GM19023 (cell line): ENCODE data around the gene RABL6.
"Not testable (repeated sequence)": the region's sequence is repeated elsewhere in the genome, so short reads cannot be mapped to it uniquely, and the experiment has no call there.

Source experiments
- ATAC-seq: cut with Tn5 transposase; IDR thresholded peaks from one replicate; pipeline ENCODE4 v1.9.1; 2021; ENCODE audit warnings: mild to moderate bottlenecking, moderate library complexity; ENCODE audit not compliant: unreplicated experiment

Gene RABL6

GRCh38 chr9:136856079-136856476, 48.3 kb downstream of the RABL6 start:
- ATAC-seq, result no peak

DNA sequence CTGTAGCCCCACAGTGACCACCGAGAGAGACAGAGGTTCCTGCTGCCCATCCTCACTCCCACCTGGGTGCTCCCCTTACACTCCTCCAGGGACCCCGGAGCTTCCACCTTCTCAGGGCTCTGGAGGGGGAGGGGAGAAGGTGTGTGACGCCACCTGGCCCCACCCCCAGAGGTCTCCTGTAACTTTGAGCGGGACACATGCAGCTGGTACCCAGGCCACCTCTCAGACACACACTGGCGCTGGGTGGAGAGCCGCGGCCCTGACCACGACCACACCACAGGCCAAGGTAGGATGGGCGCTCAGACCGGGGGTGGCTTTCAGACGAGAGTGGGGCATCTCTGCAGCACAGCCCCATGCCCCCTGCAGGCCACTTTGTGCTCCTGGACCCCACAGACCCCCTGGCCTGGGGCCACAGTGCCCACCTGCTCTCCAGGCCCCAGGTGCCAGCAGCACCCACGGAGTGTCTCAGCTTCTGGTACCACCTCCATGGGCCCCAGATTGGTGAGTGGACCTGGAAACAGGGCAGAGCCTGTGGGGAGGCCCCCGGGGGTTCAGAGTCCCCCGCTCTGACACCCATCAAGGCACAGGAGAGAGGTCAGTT, 48.9 kb downstream of the RABL6 start:
- no peak for ATAC-seq

- ATAC-seq, result no peak
Observed at GRCh38 chr9:136857166-136857565, 49.4 kb downstream of the RABL6 start.

- no peak for ATAC-seq
Observed at GRCh38 chr9:136857581-136858412, 50.0 kb downstream of the RABL6 start.

DNA sequence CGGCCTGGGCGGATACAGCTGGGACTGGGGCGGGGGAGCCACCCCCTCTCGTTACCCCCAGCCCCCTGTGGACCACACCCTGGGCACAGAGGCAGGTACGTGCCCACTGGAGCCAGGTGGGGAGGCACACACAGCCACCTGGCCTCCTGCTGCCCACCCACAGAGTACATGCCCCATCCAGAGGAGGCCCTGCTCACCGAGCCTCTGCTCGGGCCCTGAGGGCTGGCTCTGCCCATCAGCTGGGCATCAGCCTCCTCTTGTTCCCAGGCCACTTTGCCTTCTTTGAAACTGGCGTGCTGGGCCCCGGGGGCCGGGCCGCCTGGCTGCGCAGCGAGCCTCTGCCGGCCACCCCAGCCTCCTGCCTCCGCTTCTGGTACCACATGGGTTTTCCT, 50.7 kb downstream of the RABL6 start:
- ATAC-seq, result no peak

- no peak for ATAC-seq
Observed at GRCh38 chr9:136858844-136859757, 51.4 kb downstream of the RABL6 start.

DNA sequence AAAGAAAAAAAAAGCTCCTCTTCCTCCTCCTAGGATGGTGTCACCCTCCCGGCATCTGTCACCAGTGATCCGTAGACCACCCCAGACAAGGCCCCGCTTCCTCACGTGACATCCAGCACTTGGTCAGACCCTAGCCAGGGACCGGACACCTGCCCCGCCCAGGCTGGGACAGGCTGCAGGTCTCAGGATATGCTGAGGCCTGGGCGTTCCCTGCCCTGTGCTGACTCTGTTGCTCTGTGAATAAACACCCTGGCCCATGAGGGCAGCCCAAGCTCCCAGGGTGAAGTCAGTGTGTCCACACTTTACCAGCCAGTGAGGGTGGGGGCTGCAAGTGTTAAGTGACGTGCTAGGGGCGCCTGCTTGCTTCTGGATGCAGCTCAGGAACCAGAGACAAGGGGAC, 52.8 kb downstream of the RABL6 start:
- ATAC-seq, result no peak

GRCh38 chr9:136860933-136861873, 53.5 kb downstream of the RABL6 start:
- ATAC-seq, result no peak

- ATAC-seq, result no peak
Observed at GRCh38 chr9:136861874-136862457, 54.2 kb downstream of the RABL6 start.

GRCh38 chr9:136862849-136863622, 55.3 kb downstream of the RABL6 start:
- ATAC-seq, result no peak

DNA sequence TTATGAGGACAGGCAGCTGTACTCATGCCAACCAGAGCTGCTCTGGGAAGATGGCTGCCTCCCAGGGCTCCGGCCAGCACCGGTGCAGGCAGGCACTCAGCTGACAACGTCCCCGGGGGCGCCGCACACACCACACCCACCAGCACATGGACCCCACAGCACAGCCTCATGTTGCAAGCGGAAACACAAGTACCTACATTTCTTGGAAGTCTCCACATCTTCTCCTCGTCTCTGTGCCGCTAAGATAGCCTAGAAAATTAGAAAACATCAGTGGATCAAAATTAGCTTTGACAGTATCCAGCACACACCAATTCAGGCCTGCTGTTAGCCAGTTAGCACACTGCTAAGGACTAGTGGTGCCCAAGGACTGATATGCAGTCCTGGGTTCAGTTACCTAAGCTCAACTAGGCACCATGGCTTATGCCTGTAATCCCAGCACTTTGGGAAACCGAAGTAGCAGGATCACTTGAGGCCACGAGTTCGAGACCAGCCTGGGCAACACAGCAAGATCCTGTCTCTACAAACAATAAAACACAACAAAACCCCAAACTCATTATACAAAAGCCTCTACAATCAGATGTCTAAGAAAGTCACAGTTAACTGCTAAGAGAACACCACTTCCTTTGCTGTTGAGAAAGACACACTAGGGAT, 56.0 kb downstream of the RABL6 start:
- ATAC-seq, result no peak

- ATAC-seq, result no peak
Observed at GRCh38 chr9:136865041-136865767, 57.5 kb downstream of the RABL6 start.

DNA sequence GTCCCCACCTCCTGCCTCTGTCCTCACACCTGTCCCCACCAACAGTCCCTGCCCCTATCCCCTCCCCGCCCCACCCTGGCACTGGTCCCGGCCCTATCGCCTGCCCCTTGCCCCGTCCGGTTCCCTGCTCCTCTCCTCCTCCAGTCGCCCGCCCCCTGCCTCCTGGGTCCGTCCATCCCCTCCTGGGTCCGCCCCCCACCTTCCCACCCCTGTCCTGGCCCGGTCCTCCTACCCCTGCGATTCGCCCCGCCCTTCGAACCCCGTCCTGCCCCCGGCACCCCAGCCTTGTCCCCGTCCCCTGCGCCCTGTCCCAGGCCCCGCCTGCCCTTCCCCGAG, 58.0 kb downstream of the RABL6 start:
- no peak for ATAC-seq

DNA sequence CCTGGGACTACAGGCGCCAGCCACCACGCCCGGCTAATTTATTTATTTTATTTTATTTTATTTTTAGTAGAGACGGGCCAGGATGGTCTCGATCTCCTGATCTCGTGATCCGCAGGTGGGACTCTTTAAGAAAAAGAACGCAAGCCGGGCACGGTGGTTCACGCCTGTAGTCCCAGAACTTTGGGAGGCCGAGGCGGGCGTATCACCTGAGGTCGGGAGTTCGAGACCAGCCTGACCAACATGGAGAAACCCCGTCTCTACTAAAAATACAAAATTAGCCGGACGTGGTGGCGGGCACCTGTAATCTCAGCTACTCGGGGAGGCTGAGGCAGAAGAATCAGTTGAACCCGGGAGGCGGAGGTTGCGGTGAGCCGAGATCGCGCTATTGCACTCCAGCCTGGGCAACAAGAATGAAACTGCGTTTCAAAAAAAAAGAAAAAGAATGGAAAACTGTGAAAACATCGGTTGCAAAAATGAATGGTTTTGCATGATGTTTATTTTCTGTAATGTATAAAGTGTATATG, 59.2 kb downstream of the RABL6 start:
- not testable (repeated sequence) for ATAC-seq

- no peak for ATAC-seq
Observed at GRCh38 chr9:136867480-136867879, 59.7 kb downstream of the RABL6 start.

DNA sequence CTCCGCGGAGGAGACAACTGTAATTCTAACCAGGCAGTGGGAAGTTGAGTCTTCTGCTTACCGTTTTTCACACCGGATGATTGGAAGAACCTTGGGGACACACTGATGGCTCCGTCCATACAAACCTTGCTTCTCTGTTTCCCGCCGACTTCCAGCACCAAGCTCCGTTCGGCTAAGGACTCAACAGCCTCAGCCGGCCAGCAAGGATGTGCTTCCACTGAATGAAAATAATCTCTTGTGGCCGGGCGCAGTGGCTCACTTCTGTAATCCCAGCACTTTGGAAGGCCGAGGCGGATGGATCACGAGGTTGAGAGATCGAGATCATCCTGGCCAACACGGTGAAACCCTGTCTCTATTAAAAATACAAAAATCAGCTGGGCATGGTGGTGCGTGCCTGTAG, 60.2 kb downstream of the RABL6 start:
- ATAC-seq, result no peak

GRCh38 chr9:136868644-136869043, 60.9 kb downstream of the RABL6 start:
- ATAC-seq, result no peak

- ATAC-seq, result not testable (repeated sequence)
Observed at GRCh38 chr9:136869611-136870010, 61.9 kb downstream of the RABL6 start.
